Suprapubic skin (tissue), 3 donors: ENCODE data around the gene RELN.

Experiments
- CTCF ChIP-seq, 2 donors: fragments of 200-600 bp in 1 of 2; fragments of 450-650 bp in 1 of 2; sonication (generic) in 1 of 2; IDR thresholded peaks; one replicate each; pipeline ENCODE4 v1.5.1; 2016 to 2019; ENCODE audit warnings: antibody characterized with exemption in 2 of 2, mild to moderate bottlenecking in 1 of 2, moderate library complexity in 1 of 2
- EP300 ChIP-seq: sonication (generic); formaldehyde crosslinking; IDR thresholded peaks from one replicate; pipeline ENCODE4 v1.6.1; 2017; ENCODE audit warnings: antibody characterized with exemption
- POLR2A ChIP-seq, 2 donors: fragments of 450-650 bp; IDR thresholded peaks; one replicate each; pipeline ENCODE4 v1.6.1; 2017; ENCODE audit warnings: antibody characterized with exemption in 2 of 2, mild to moderate bottlenecking in 2 of 2, moderate library complexity in 2 of 2

DNA sequence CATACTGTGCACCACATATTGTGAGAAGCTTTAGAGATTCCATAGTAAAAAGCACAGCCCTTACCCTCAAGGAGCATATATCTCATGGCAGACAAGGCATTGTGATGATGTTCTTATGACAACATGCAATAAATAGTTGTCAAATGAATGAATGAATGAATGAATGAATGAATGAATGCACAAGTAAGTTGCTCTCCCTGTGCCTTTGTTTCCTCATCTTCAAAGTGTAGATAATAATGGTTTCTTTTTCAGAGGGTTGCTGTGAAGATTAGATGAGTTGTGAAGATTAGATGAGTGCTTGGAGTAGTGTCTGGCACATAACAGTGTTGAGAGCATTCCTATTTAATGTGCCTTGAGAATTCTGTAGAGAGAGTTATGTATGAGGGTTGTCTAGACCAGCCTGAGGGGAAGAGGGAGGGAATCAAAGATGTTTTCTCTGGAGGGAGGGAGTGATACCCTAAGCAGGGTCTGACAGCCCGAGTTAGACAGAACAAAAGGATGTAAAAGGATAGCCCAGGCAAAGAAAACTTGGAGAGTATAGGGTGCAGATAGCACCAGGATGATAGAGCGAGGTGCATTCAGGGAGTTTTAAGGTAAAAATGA, 217.2 kb downstream of the RELN start:
- no peak for TF ChIP-seq CTCF (IDR thresholded peaks at IDR 0.05)
- no peak for TF ChIP-seq POLR2A (IDR thresholded peaks at IDR 0.05)
- TF ChIP-seq EP300 = no peak
